ENCODE results near the gene ZNF112. TPM values are rescaled to one million over a fixed set of nuclear protein-coding genes. Genes with fewer than 3 reads are reported as not detected.

The ZNF112 gene
- polyA plus RNA-seq, 1 of the 3 experiments (the other 2 are of a cell fraction), result 2.5 TPM

- no peak for DNase-seq
- POLR2A ChIA-PET, result interaction anchor here (0.7 kb wide), 1 partner anchor 42 kb away, joined by 3 read pairs; no protein-coding TSS in a partner anchor
- peaks cover 57% of the 10 kb centered on the region for H3K79me2 ChIP-seq (ENCODE audit: insufficient read depth)
- no peak overlapping the region for H3K4me2 ChIP-seq
- H3K9ac ChIP-seq, result no peak overlapping the region
- H3K9me3 ChIP-seq, result peaks cover 23% of the 10 kb centered on the region
- no peaks in the 10 kb centered on the region for H3K9me2 ChIP-seq
- no peaks in the 10 kb centered on the region for H3K27me3 ChIP-seq (ENCODE audit: insufficient read depth)
- H3K4me3 ChIP-seq (ENCODE audit: low read depth in 2 of 2, low read length in 1 of 2), result no peak overlapping the region
- H3K36me3 ChIP-seq (replicated peaks in 1 of 2; ENCODE audit: control insufficient read depth in 1 of 2, insufficient read depth in 2 of 2, low read length in 1 of 2), result peaks cover 18 to 48% of the 10 kb centered on the region in 2 experiments
- TF ChIP-seq JUND (IDR thresholded peaks at IDR 0.05) (no peak), RFX5 (IDR thresholded peaks at IDR 0.05; ENCODE audit: low read length) (no peak), NRF1 (IDR thresholded peaks at IDR 0.05; ENCODE audit: low read depth, low read length) (no peak), EP300 (IDR thresholded peaks at IDR 0.05; ENCODE audit: borderline replicate concordance in 1 of 2, low read depth in 1 of 2, low read length in 1 of 2) (no peak), YY1 (IDR thresholded peaks at IDR 0.05; ENCODE audit: low read depth) (no peak), TAF1 (IDR thresholded peaks at IDR 0.05; ENCODE audit: borderline replicate concordance, low read depth, low read length) (no peak), FOXM1 (IDR thresholded peaks at IDR 0.05; ENCODE audit: low read depth) (no peak), GABPA (IDR thresholded peaks at IDR 0.05; ENCODE audit: low read depth) (no peak), SIN3A (IDR thresholded peaks at IDR 0.05; ENCODE audit: borderline replicate concordance, low read depth, low read length) (no peak), REST (IDR thresholded peaks at IDR 0.05; ENCODE audit: low read depth, low read length) (no peak), CTCF (IDR thresholded peaks at IDR 0.05) (no peak)
- H3K4me1 ChIP-seq (ENCODE audit: control insufficient read depth in 1 of 2, insufficient read depth in 2 of 2, low read depth in 1 of 2, low read length in 1 of 2), result no peaks in the 10 kb centered on the region
- no peaks in the 10 kb centered on the region for H3F3A ChIP-seq (replicated peaks; ENCODE audit: insufficient read depth)
- H2AFZ ChIP-seq (ENCODE audit: low read depth), result no peak overlapping the region
- WGBS (ENCODE audit: low lambda C conversion rate), result 88% methylated on average over 4 of the region's 4 CpGs
- no peak overlapping the region for H3K27ac ChIP-seq (ENCODE audit: low read depth in 2 of 2, low read length in 1 of 2)
- H4K20me1 ChIP-seq (ENCODE audit: insufficient read depth), result no peaks in the 10 kb centered on the region
- CTCF ChIA-PET, result no interaction called here
Observed at GRCh38 chr19:44346556-44346955, 9.9 kb downstream of the ZNF112 start.

- Histone ChIP-seq H3K36me3 (replicated peaks in 1 of 2; ENCODE audit: control insufficient read depth in 1 of 2, insufficient read depth in 2 of 2, low read length in 1 of 2) (peaks cover 24 to 53% of the 10 kb centered on the region in 2 experiments), H3K27me3 (ENCODE audit: insufficient read depth) (no peaks in the 10 kb centered on the region), H3K9me2 (no peaks in the 10 kb centered on the region), H3K79me2 (ENCODE audit: insufficient read depth) (peaks cover 52% of the 10 kb centered on the region), H3K4me2 (no peak overlapping the region), H2AFZ (ENCODE audit: low read depth) (no peak overlapping the region), H3K9ac (no peak overlapping the region), H3K27ac (ENCODE audit: low read depth in 2 of 2, low read length in 1 of 2) (no peak overlapping the region), H3K9me3 (peaks cover 18% of the 10 kb centered on the region), H4K20me1 (ENCODE audit: insufficient read depth) (no peaks in the 10 kb centered on the region), H3K4me3 (ENCODE audit: low read depth in 2 of 2, low read length in 1 of 2) (no peak overlapping the region), H3F3A (replicated peaks; ENCODE audit: insufficient read depth) (no peaks in the 10 kb centered on the region), H3K4me1 (ENCODE audit: control insufficient read depth in 1 of 2, insufficient read depth in 2 of 2, low read depth in 1 of 2, low read length in 1 of 2) (no peaks in the 10 kb centered on the region)
- DNase-seq, result no peak
- CTCF ChIA-PET, result no interaction called here
- POLR2A ChIA-PET, result no interaction called here
- WGBS (ENCODE audit: low lambda C conversion rate), result 90% methylated on average over 4 of the region's 4 CpGs
- TF ChIP-seq MEF2A (IDR thresholded peaks at IDR 0.05; ENCODE audit: borderline replicate concordance, low read depth) (no peak), EZH2phosphoT487 (IDR thresholded peaks at IDR 0.05; ENCODE audit: borderline replicate concordance, low read depth) (no peak), EP300 (IDR thresholded peaks at IDR 0.05; ENCODE audit: borderline replicate concordance in 1 of 2, low read depth in 1 of 2, low read length in 1 of 2) (no peak), RCOR1 (IDR thresholded peaks at IDR 0.05; ENCODE audit: low read length) (no peak), NRF1 (IDR thresholded peaks at IDR 0.05; ENCODE audit: low read depth, low read length) (no peak), GABPA (IDR thresholded peaks at IDR 0.05; ENCODE audit: low read depth) (no peak), FOXM1 (IDR thresholded peaks at IDR 0.05; ENCODE audit: low read depth) (no peak), TAF1 (IDR thresholded peaks at IDR 0.05; ENCODE audit: borderline replicate concordance, low read depth, low read length) (no peak), PBX3 (IDR thresholded peaks at IDR 0.05) (no peak), CTCF (IDR thresholded peaks at IDR 0.05) (no peak), USF2 (IDR thresholded peaks at IDR 0.05; ENCODE audit: borderline replicate concordance, low read depth, low read length) (no peak), TEAD4 (IDR thresholded peaks at IDR 0.05; ENCODE audit: borderline replicate concordance, insufficient read depth) (no peak)
Observed at GRCh38 chr19:44345959-44346358, 10.5 kb downstream of the ZNF112 start.

Data from SK-N-SH (cell line).